ENCODE results near the gene DDX31. TPM values are rescaled to one million over a fixed set of nuclear protein-coding genes. Genes with fewer than 3 reads are reported as not detected.

The DDX31 gene
- total RNA-seq, 2 donors from 2014 or later = 6.8 to 6.9 TPM

- intact Hi-C loops (cut with DNase I) = no loop called here
- DNase-seq (ENCODE audit: low spot score) = no peak
Observed at GRCh38 chr9:132645306-132645705, 24.5 kb downstream of the DDX31 start.

GRCh38 chr9:132644251-132644650, 25.5 kb downstream of the DDX31 start:
- DNase-seq (ENCODE audit: low spot score) = no peak
- intact Hi-C loops (cut with DNase I) = no loop called here

- intact Hi-C loops (cut with DNase I) = no loop called here
- no peak for DNase-seq (ENCODE audit: low spot score)
Observed at GRCh38 chr9:132641216-132641615, 28.6 kb downstream of the DDX31 start.

- DNase-seq (ENCODE audit: low spot score) = no peak
- intact Hi-C loops (cut with DNase I) = no loop called here
Observed at GRCh38 chr9:132639322-132639721, 30.5 kb downstream of the DDX31 start.

GRCh38 chr9:132638240-132638639, 31.5 kb downstream of the DDX31 start:
- no peak for DNase-seq (ENCODE audit: low spot score)
- intact Hi-C loops (cut with DNase I) = no loop called here

- intact Hi-C loops (cut with DNase I) = no loop called here
Observed at GRCh38 chr9:132637801-132638200, 32.0 kb downstream of the DDX31 start.

GRCh38 chr9:132637351-132637750, 32.4 kb downstream of the DDX31 start:
- DNase-seq (ENCODE audit: low spot score) = no peak
- intact Hi-C loops (cut with DNase I) = no loop called here

More at GRCh38 chr9:132637801-132638200, 32.0 kb downstream of the DDX31 start:
- no peak for DNase-seq (ENCODE audit: low spot score)

- no peak for DNase-seq (ENCODE audit: low spot score)
Observed at GRCh38 chr9:132634327-132634726, 35.5 kb downstream of the DDX31 start.

GRCh38 chr9:132632413-132633129, 37.2 kb downstream of the DDX31 start:
- no peak for DNase-seq (ENCODE audit: low spot score)
- intact Hi-C loops (cut with DNase I) = no loop called here

More at GRCh38 chr9:132634327-132634726, 35.5 kb downstream of the DDX31 start:
- intact Hi-C loops (cut with DNase I) = no loop called here

GRCh38 chr9:132631685-132632084, 38.1 kb downstream of the DDX31 start:
- no peak for DNase-seq (ENCODE audit: low spot score)
- intact Hi-C loops (cut with DNase I) = no loop called here

GRCh38 chr9:132631280-132631679, 38.5 kb downstream of the DDX31 start:
- no peak for DNase-seq (ENCODE audit: low spot score)
- intact Hi-C loops (cut with DNase I) = no loop called here

- no peak for DNase-seq (ENCODE audit: low spot score)
- intact Hi-C loops (cut with DNase I) = no loop called here
Observed at GRCh38 chr9:132630811-132631210, 39.0 kb downstream of the DDX31 start.

GRCh38 chr9:132630116-132630515, 39.7 kb downstream of the DDX31 start:
- intact Hi-C loops (cut with DNase I) = no loop called here
- no peak for DNase-seq (ENCODE audit: low spot score)

GRCh38 chr9:132628746-132629145, 41.0 kb downstream of the DDX31 start:
- intact Hi-C loops (cut with DNase I) = no loop called here
- no peak for DNase-seq (ENCODE audit: low spot score)

GRCh38 chr9:132627594-132627993, 42.2 kb downstream of the DDX31 start:
- no peak for DNase-seq (ENCODE audit: low spot score)
- intact Hi-C loops (cut with DNase I) = no loop called here

- intact Hi-C loops (cut with DNase I) = no loop called here
Observed at GRCh38 chr9:132627106-132627505, 42.7 kb downstream of the DDX31 start.

GRCh38 chr9:132626285-132626684, 43.5 kb downstream of the DDX31 start:
- intact Hi-C loops (cut with DNase I) = no loop called here
- no peak for DNase-seq (ENCODE audit: low spot score)

More at GRCh38 chr9:132627106-132627505, 42.7 kb downstream of the DDX31 start:
- DNase-seq (ENCODE audit: low spot score) = no peak

- intact Hi-C loops (cut with DNase I) = no loop called here
Observed at GRCh38 chr9:132622159-132622558, 47.6 kb downstream of the DDX31 start.

GRCh38 chr9:132616725-132617124, 53.1 kb downstream of the DDX31 start:
- intact Hi-C loops (cut with DNase I) = no loop called here
- no peak for DNase-seq (ENCODE audit: low spot score)

More at GRCh38 chr9:132622159-132622558, 47.6 kb downstream of the DDX31 start:
- DNase-seq (ENCODE audit: low spot score) = no peak

GRCh38 chr9:132615774-132616173, 54.0 kb downstream of the DDX31 start:
- intact Hi-C loops (cut with DNase I) = no loop called here
- no peak for DNase-seq (ENCODE audit: low spot score)

GRCh38 chr9:132614324-132614723, 55.5 kb downstream of the DDX31 start:
- no peak for DNase-seq (ENCODE audit: low spot score)
- intact Hi-C loops (cut with DNase I) = no loop called here
